K562 (cell line): ENCODE results near the gene MLLT3. TPM values are rescaled to one million over a fixed set of nuclear protein-coding genes. Genes with fewer than 3 reads are reported as not detected.

Experiments used
- ATAC-seq: fragments of 200-7000 bp; cut with Tn5 transposase; 3 replicates; pipeline ENCODE4 v1.9.1; 2020; ENCODE audit warnings: moderate library complexity
- BruUV-seq: library from RNA; stranded (reverse); fragments of 400-500 nt; replicated peaks from 2 replicates; lab custom pipeline; 2021; lab: Mats Ljungman, UMichigan
- CTCF ChIA-PET: fragments of 300-600 bp; formaldehyde crosslinking; extraction: SDS; loops from one replicate; lab custom pipeline; 2021; ENCODE audit warnings: low intra/inter-chr PET ratio; lab: Yijun Ruan, JAX
- POLR2A ChIA-PET: fragments of 300-600, 350-650 bp; sonication (Branson Sonifier 250); formaldehyde crosslinking; extraction: SDS; loops from one replicate; lab custom pipeline; 2021; ENCODE audit warnings: antibody characterized with exemption, inconsistent platforms; lab: Yijun Ruan, JAX
- DNase-seq, 4 experiments: peaks; one replicate each; pipeline versions ENCODE4 v3.0.0 to v3.0.0-alpha.2; 2011 to 2018; ENCODE audit warnings: low spot score in 3 of 4, mixed read lengths in 3 of 4; ENCODE audit errors: extremely low read depth in 1 of 4
- FAIRE-seq: peaks from 2 replicates; lab custom pipeline; 2011; peaks lifted over from hg19 to GRCh38; lab: Jason Lieb, UNC
- H2AFZ ChIP-seq: 2 replicates; pipeline ENCODE4 v1.6.0; 2011; ENCODE audit warnings: low read depth, low read length, control low read depth, inconsistent platforms
- H3K27ac ChIP-seq: fragments of 200-600 bp; 3 replicates; pipeline ENCODE4 v1.8.0; 2011; ENCODE audit warnings: low read depth, mild to moderate bottlenecking, control low read depth, inconsistent platforms, low read length, moderate library complexity, mixed read lengths; ENCODE audit errors: extremely low read depth
- H3K27me3 ChIP-seq, 2 experiments: fragments of 300-600 bp in 1 of 2; 2 replicates in 1 of 2; 3 replicates in 1 of 2; pipeline versions ENCODE4 v1.6.0 to v1.8.0; 2011; ENCODE audit warnings: inconsistent platforms in 2 of 2, low read length in 2 of 2, mild to moderate bottlenecking in 1 of 2, mixed read lengths in 1 of 2, moderate library complexity in 1 of 2; ENCODE audit not compliant: control insufficient read depth in 2 of 2, insufficient read depth in 2 of 2
- H3K36me3 ChIP-seq: fragments of 300-600 bp; 3 replicates; pipeline ENCODE4 v1.8.0; 2011; ENCODE audit warnings: mild to moderate bottlenecking, low read length, inconsistent platforms; ENCODE audit not compliant: control insufficient read depth, insufficient read depth
- H3K4me1 ChIP-seq, 2 experiments: fragments of 200-600 bp in 1 of 2; replicated peaks in 1 of 2; 2 replicates in 1 of 2; 3 replicates in 1 of 2; pipeline versions ENCODE4 v1.5.1 to v1.8.0; 2011; ENCODE audit warnings: inconsistent platforms in 2 of 2, low read length in 2 of 2, mild to moderate bottlenecking in 1 of 2, mixed read lengths in 1 of 2, moderate library complexity in 1 of 2; ENCODE audit not compliant: control insufficient read depth in 2 of 2, insufficient read depth in 2 of 2
- H3K4me2 ChIP-seq: 2 replicates; pipeline ENCODE4 v1.6.1; 2011; ENCODE audit warnings: low read length, control low read depth, inconsistent platforms, mixed read lengths; ENCODE audit not compliant: insufficient read depth
- H3K4me3 ChIP-seq: fragments of 200-600 bp; sonication (generic), shearing (Covaris generic); 2 replicates; pipeline ENCODE4 v1.5.1; 2016; ENCODE audit warnings: control low read depth, inconsistent platforms
- H3K79me2 ChIP-seq: fragments of 200-600 bp; 3 replicates; pipeline ENCODE4 v1.8.0; 2011; ENCODE audit warnings: low read length, inconsistent platforms; ENCODE audit not compliant: control insufficient read depth, insufficient read depth
- H3K9ac ChIP-seq, 2 experiments: 2 replicates each; pipeline versions ENCODE4 v1.6.0 to v1.6.1; 2011; ENCODE audit warnings: low read depth in 2 of 2, low read length in 2 of 2, control low read depth in 1 of 2, inconsistent platforms in 1 of 2, mild to moderate bottlenecking in 1 of 2, mixed read lengths in 1 of 2; ENCODE audit not compliant: insufficient read depth in 1 of 2
- H3K9me1 ChIP-seq: one replicate; pipeline ENCODE4 v1.6.0; 2011; ENCODE audit warnings: inconsistent platforms, mild to moderate bottlenecking, low read length, moderate library complexity; ENCODE audit not compliant: control insufficient read depth, insufficient read depth
- H3K9me3 ChIP-seq: replicated peaks from 2 replicates; pipeline ENCODE4 v1.5.1; 2011; ENCODE audit warnings: low read depth, low read length, inconsistent platforms; ENCODE audit not compliant: control insufficient read depth, insufficient read depth
- H4K20me1 ChIP-seq: replicated peaks from 2 replicates; pipeline ENCODE4 v1.6.1; 2011; ENCODE audit warnings: low read length, inconsistent platforms, mixed read lengths; ENCODE audit not compliant: control insufficient read depth, insufficient read depth
- JUND ChIP-seq, 2 experiments: IDR thresholded peaks; 2 replicates in 1 of 2; 3 replicates in 1 of 2; pipeline ENCODE4 v1.6.1; 2011; ENCODE audit warnings: borderline replicate concordance in 2 of 2, low read depth in 2 of 2, low read length in 2 of 2, improper control_type of control experiment in 1 of 2, missing biosample characterization in 1 of 2, missing genetic modification characterization in 1 of 2, missing genetic modification reagents in 1 of 2
- KLF16 ChIP-seq: IDR thresholded peaks from 2 replicates; pipeline ENCODE4 v1.6.1; 2016; ENCODE audit warnings: antibody characterized with exemption
- MAFG ChIP-seq: fragments of 450-650 bp; conservative IDR thresholded peaks from 2 replicates; pipeline ENCODE4 v1.6.1; 2016; ENCODE audit warnings: missing genetic modification characterization, missing compliant biosample characterization
- MCM5 ChIP-seq: fragments of 450-650 bp; IDR thresholded peaks from 2 replicates; pipeline ENCODE4 v1.6.1; 2016; ENCODE audit warnings: low read depth
- MECOM ChIP-seq: fragments of 250-450 bp; sonication (Bioruptor Pico); IDR thresholded peaks from 2 replicates; pipeline ENCODE4 v1.8.0; 2022; ENCODE audit warnings: inconsistent platforms
- MTA3 ChIP-seq: fragments of 450-650 bp; formaldehyde crosslinking; IDR thresholded peaks from 2 replicates; pipeline ENCODE4 v1.6.1; 2017; ENCODE audit warnings: mild to moderate bottlenecking, borderline replicate concordance
- POU5F1 ChIP-seq: fragments of 150-350 bp; IDR thresholded peaks from 2 replicates; pipeline ENCODE4 v1.6.1; 2014; ENCODE audit warnings: borderline replicate concordance, low read length, low read depth, mild to moderate bottlenecking; ENCODE audit not compliant: partially characterized antibody
- PYGO2 ChIP-seq: fragments of 450-650 bp; IDR thresholded peaks from 2 replicates; pipeline ENCODE4 v1.6.1; 2016; ENCODE audit warnings: mild to moderate bottlenecking, missing genetic modification characterization, moderate library complexity, missing compliant biosample characterization
- RAD21 ChIP-seq, 2 experiments: fragments of 250-450 bp in 1 of 2; fragments of 450-650 bp in 1 of 2; sonication (Bioruptor Pico) in 1 of 2; formaldehyde crosslinking in 1 of 2; IDR thresholded peaks in 1 of 2; conservative IDR thresholded peaks in 1 of 2; 2 replicates each; pipeline versions ENCODE4 v1.4.0 to v1.8.0; 2020 to 2022; ENCODE audit warnings: mild to moderate bottlenecking in 2 of 2, moderate library complexity in 1 of 2
- RFX7 ChIP-seq: fragments of 250-450 bp; sonication (Bioruptor Pico); IDR thresholded peaks from 2 replicates; pipeline ENCODE4 v1.5.1; 2021; ENCODE audit warnings: mild to moderate bottlenecking
- SMARCA5 ChIP-seq: fragments of 450-650 bp; IDR thresholded peaks from 2 replicates; pipeline ENCODE4 v1.6.1; 2016
- ZNF3 ChIP-seq: fragments of 250-450 bp; sonication (Bioruptor Pico); IDR thresholded peaks from 2 replicates; pipeline ENCODE4 v1.5.0; 2021; ENCODE audit warnings: mild to moderate bottlenecking, moderate library complexity
- WGBS: fragments of 100-300 bp; shearing (Covaris generic); methylation state at CpG from one replicate; pipeline ENCODE4 v1.1.6; 2016; ENCODE audit warnings: low coverage, mixed read lengths; ENCODE audit not compliant: insufficient coverage; ENCODE audit errors: missing lambda C conversion rate; 5-methylcytosine and 5-hydroxymethylcytosine counted together
- in situ Hi-C: fragments of 300-500 bp; cut with MboI; formaldehyde crosslinking; loops from 4 replicates; pipeline ENCODE4 v1.15.0; 2018; ENCODE audit warnings: inconsistent platforms, mixed read lengths
- intact Hi-C: fragments of 100-400 bp; cut with micrococcal nuclease; formaldehyde crosslinking; loops from 2 replicates; pipeline ENCODE4 v1.14.2; 2022
- polyA plus RNA-seq, 8 experiments: library from polyadenylated mRNA; depleted of rRNA in 4 of 8; stranded (reverse) in 5 of 8; unstranded in 3 of 8; fragments of >200 nt; fragmentation: Nextera tagmentation in 2 of 8; fragmentation: Illumina TruSeq in 1 of 8; extraction: Ambion mirVana in 2 of 8; extraction: Trizol in 1 of 8; gene quantifications; 2 replicates each; pipeline versions ENCODE4 v1.2.1 to v1.2.3, GENCODE V29; 2011 to 2014; ENCODE audit warnings: inconsistent platforms in 1 of 8, missing spikeins in 1 of 8
- total RNA-seq, 7 experiments: library from RNA; depleted of rRNA in 6 of 7; stranded (reverse); fragments of >200 nt in 6 of 7; fragmentation: Illumina TruSeq in 2 of 7; extraction: Trizol in 2 of 7; gene quantifications; 2 replicates each; pipeline versions ENCODE4 v1.2.1 to v1.2.3, GENCODE V29; 2011 to 2021; ENCODE audit warnings: low replicate concordance in 1 of 7
- TF ChIP-seq, protein P1 (sequence below): fragments of 450-650 bp; IDR thresholded peaks from 2 replicates; pipeline ENCODE4 v1.6.1; 2016; ENCODE audit warnings: borderline replicate concordance

MLLT3 gene
- total and polyA plus RNA-seq, 9 of the 15 experiments (the other 6 are each of a cell fraction or from before 2014, with no cell fraction given) = 0.07 to 0.42 (median 0.22) TPM; not detected in 4

DNA sequence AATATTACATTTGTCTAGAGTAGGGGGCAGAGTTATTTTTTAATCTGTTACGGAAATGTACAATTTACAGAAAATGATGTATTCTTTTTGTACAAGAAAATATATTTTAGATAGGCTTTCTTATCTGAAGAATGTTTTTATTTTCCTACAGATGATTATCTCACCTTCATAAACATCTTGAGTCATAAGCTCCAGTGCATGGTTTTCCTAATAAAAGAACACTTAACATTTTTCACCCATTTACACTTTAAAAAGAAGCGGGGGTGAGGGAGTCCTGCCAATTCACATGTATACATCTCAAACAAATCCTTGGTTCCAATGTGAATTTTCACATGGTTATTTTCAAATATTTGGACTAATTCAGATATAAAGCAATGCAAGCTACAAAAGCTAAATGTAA lies 85.0 kb downstream of the MLLT3 start (continued):
- TF ChIP-seq JUND (IDR thresholded peaks at IDR 0.05; ENCODE audit: borderline replicate concordance, low read depth, low read length) = no peak
- TF ChIP-seq JUND (tag; IDR thresholded peaks at IDR 0.05; ENCODE audit: borderline replicate concordance, low read depth, low read length) = no peak
- TF ChIP-seq KLF16 = no peak
- TF ChIP-seq MTA3 = no peak
- no peak for TF ChIP-seq POU5F1
- no peak for TF ChIP-seq RAD21 (CRISPR knock-in tag; conservative IDR thresholded peaks at IDR 0.05 in 1 of 2, IDR thresholded peaks at IDR 0.05 in 1 of 2)
- TF ChIP-seq SMARCA5 = no peak
- TF ChIP-seq MCM5 = no peak
- no peak for TF ChIP-seq PYGO2 (tag)
- TF ChIP-seq, protein P1, sequence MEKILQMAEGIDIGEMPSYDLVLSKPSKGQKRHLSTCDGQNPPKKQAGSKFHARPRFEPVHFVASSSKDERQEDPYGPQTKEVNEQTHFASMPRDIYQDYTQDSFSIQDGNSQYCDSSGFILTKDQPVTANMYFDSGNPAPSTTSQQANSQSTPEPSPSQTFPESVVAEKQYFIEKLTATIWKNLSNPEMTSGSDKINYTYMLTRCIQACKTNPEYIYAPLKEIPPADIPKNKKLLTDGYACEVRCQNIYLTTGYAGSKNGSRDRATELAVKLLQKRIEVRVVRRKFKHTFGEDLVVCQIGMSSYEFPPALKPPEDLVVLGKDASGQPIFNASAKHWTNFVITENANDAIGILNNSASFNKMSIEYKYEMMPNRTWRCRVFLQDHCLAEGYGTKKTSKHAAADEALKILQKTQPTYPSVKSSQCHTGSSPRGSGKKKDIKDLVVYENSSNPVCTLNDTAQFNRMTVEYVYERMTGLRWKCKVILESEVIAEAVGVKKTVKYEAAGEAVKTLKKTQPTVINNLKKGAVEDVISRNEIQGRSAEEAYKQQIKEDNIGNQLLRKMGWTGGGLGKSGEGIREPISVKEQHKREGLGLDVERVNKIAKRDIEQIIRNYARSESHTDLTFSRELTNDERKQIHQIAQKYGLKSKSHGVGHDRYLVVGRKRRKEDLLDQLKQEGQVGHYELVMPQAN = no peak
- no peak for TF ChIP-seq MECOM

DNA sequence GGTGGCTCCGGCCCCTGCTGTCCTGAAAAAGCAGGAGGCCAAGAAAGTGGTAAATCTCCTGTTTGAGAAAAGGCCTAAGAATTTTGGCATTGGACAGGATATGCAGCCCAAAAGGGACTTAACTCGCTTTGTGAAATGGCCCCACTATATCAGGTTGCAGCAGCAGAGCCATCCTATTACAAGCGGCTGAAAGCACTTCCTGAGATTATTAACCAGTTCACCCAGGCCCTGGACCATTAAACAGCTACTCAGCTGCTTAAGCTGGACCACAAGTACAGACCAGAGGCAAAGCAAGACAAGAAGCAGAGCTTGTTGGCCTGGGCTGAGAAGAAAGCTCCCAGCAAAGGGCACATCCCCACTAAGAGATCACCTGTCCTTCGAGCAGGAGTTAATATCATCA lies 89.7 kb downstream of the MLLT3 start:
- FAIRE-seq = no peak
- H3K36me3 ChIP-seq = no peaks in the 10 kb centered on the region
- H3K9ac ChIP-seq = no peak overlapping the region
- intact Hi-C loops = no loop called here
- no peak for DNase-seq
- no TSS peak for BruUV-seq
- no peak for ATAC-seq
- WGBS = 0% methylated on average over 4 of the region's 4 CpGs
- H4K20me1 ChIP-seq = no peaks in the 10 kb centered on the region
- H3K4me3 ChIP-seq = no peak overlapping the region
- H3K9me1 ChIP-seq = no peaks in the 10 kb centered on the region
- TF ChIP-seq RFX7 (CRISPR knock-in tag) = no peak
- no peak for TF ChIP-seq MAFG (tag)
- no peak for TF ChIP-seq ZNF3 (CRISPR knock-in tag)
- H3K9me3 ChIP-seq = no peaks in the 10 kb centered on the region
- H3K4me2 ChIP-seq = no peak overlapping the region
- CTCF ChIA-PET = no interaction called here
- H3K4me1 ChIP-seq = no peaks in the 10 kb centered on the region
- no peaks in the 10 kb centered on the region for H3K27me3 ChIP-seq
- no peak overlapping the region for H3K27ac ChIP-seq
- H2AFZ ChIP-seq = no peak overlapping the region
- in situ Hi-C loops = no loop called here
- H3K79me2 ChIP-seq = no peaks in the 10 kb centered on the region
- POLR2A ChIA-PET = interaction anchor here (0.6 kb wide), 1 partner anchor 68 kb away, joined by 3 read pairs; no protein-coding TSS in a partner anchor
